GM18517 (cell line): ENCODE measurements around the gene CRYGD.
"Not testable (repeated sequence)": the region's sequence is repeated elsewhere in the genome, so short reads cannot be mapped to it uniquely, and the experiment has no call there.

Experiments
- ATAC-seq: cut with Tn5 transposase; IDR thresholded peaks from one replicate; pipeline ENCODE4 v1.9.1; 2021; ENCODE audit warnings: mild to moderate bottlenecking, moderate library complexity; ENCODE audit not compliant: unreplicated experiment

The CRYGD gene

GRCh38 chr2:208124013-208124715 lies at the start of gene CRYGD:
Gene CRYGD (minus strand): TSS chr2:208124524. CDS start chr2:208124473, 51 bp downstream.
- ATAC-seq = not testable (repeated sequence)

DNA sequence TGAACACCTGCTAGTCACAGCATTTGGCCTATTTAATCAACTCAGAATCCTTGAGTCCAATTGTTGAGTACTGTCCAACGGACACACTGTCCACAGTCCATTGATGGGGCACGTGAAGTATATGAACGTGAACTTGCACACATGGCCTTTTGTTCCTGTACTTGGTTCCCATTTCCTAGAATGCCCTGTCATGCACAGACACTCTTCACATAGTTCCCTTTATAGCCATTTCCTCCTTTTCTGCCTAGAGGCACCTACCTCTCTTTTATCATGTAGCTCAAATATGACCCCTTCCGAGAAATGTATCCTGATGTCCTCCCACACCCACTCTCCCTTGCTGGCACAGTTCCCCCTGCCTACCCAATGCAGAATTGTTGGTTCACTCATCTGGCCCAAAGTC lies 47.8 kb upstream of the CRYGD start:
- no peak for ATAC-seq

- no peak for ATAC-seq
Observed at GRCh38 chr2:208164951-208165755, 40.8 kb upstream of the CRYGD start.

DNA sequence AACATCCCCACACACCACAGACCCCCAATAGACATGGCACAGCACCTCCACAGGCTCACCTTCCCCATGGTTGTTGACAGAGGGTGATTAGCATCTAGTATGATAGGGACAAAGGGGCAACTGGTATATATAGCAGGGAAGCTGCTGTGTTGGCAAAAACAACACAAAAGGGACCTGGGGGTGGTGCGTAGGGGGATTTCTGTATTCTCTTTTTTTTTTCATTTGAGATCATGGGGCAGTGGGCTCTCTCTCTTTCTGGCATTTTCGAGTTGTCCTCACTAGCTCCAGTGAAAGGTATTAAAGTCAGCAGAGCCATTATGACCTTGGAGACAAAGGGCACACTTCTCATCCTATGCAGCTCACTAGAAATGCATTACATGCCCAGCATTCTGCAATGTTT lies 39.2 kb upstream of the CRYGD start, which contains the start of gene CRYGA:
Gene CRYGA (minus strand): TSS at position 101 of the 400 bp plus-strand sequence. CDS start 33 bp downstream, at position 68.
- no peak for ATAC-seq

- ATAC-seq = no peak
Observed at GRCh38 chr2:208156439-208156838, 32.1 kb upstream of the CRYGD start.

DNA sequence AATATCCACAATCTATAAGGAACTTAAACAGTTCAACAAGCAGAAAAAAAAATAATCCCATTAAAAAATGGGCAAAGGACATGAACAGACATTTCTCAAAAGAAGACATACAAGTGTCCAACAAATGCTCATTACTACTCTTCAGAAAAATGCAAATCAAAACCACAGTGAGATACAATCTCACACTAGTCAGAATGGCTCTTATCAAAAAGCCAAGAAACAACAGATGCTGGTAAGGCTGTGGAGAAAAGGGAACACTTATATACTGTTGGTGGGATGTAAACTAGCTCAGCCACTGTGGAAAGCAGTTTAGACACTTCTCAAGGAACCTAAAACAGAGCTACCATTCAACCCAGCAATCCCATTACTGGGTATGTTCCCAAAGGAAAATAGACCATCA lies 28.8 kb upstream of the CRYGD start:
- no peak for ATAC-seq

GRCh38 chr2:208150956-208151355 lies 26.6 kb upstream of the CRYGD start:
- ATAC-seq = no peak

- no peak for ATAC-seq
Observed at GRCh38 chr2:208150094-208150493, 25.8 kb upstream of the CRYGD start.

DNA sequence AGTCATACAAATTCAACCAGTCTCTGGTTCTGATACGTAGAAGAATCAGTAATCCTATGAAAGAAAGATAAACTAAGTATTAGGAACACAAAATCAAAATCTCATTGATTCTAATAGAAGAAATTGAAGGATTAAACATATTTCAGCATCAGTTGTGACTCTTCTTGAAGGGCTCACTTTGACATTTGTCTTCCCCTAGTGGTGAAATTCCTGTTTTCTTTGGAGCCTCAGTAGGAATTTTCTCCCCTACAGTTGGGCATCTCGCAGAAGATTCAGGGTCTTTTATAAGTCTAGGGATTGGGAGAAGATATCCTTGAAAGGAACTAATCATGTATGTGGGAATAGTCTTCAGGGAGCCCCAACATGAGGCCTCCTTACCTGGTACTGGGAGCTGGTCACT lies 24.5 kb upstream of the CRYGD start:
- ATAC-seq = no peak

- ATAC-seq = no peak
Observed at GRCh38 chr2:208147759-208148158, 23.4 kb upstream of the CRYGD start.

GRCh38 chr2:208147008-208147407 lies 22.7 kb upstream of the CRYGD start:
- no peak for ATAC-seq

GRCh38 chr2:208146006-208146405 lies 21.7 kb upstream of the CRYGD start, which contains the start of gene CRYGB:
Gene CRYGB (minus strand): TSS chr2:208146158. CDS start chr2:208146120, 38 bp downstream.
- no peak for ATAC-seq

DNA sequence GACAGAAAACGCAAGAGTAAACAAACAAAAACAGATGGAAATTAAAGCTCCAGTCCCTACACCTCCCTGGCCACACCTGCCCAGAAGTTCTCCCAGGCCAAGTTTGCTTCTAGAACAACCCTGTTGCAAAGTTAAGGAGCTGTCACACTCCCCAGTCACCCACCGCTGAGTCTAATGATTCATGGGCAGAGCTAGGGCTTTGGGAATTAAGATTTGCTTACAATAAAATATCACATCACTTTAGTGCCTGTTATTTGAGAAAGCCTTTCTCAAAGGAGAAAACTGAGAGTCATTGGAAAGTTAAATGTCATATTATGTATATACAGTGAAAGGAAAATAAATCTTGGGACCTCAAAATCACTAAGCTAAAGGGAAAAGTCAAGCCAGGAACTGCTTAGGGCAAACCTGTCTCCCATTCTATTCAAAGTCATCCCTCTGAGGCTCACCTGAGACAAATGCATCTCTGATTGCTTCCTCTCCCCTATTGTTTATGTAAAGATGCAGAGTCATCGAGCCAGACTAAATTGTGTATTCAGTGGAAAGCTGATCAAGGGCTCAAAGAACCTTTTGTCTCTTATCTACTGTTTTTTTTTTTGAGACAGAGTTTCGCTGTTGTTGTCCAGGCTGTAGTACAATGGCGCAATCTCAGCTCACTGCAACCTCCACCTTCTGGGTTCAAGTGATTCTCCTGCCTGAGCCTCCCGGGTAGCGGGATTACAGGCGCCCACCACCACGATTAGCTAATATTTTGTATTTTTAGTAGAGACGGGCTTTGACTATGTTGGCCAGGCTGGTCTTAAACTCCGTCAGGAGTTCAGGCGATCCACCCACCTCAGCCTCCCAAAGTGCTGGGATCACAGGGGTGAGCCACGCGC lies 18.8 kb upstream of the CRYGD start:
- no peak for ATAC-seq

- ATAC-seq = no peak
Observed at GRCh38 chr2:208142240-208142924, 18.1 kb upstream of the CRYGD start.

GRCh38 chr2:208139447-208139846 lies 15.1 kb upstream of the CRYGD start:
- ATAC-seq = no peak

DNA sequence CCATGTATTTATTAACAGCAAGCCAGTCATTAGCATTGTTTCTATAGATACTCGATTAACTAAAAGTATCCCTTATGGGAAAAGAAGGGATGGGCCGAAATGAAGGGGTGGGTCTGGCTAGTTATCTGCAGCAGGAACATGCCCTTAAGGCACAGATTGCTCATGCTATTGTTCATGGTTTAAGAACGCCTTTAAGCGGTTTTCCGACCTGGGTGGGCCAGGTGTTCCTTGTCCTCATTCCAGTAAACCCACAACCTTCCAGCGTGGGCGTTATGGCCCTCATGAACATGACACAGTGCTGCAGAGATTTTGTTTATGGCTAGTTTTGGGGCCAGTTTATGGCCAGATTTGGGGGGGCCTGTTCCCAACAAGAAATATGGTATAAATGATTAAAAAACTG lies 14.0 kb upstream of the CRYGD start:
- not testable (repeated sequence) for ATAC-seq

- ATAC-seq = no peak
Observed at GRCh38 chr2:208136716-208137094, 12.4 kb upstream of the CRYGD start.

DNA sequence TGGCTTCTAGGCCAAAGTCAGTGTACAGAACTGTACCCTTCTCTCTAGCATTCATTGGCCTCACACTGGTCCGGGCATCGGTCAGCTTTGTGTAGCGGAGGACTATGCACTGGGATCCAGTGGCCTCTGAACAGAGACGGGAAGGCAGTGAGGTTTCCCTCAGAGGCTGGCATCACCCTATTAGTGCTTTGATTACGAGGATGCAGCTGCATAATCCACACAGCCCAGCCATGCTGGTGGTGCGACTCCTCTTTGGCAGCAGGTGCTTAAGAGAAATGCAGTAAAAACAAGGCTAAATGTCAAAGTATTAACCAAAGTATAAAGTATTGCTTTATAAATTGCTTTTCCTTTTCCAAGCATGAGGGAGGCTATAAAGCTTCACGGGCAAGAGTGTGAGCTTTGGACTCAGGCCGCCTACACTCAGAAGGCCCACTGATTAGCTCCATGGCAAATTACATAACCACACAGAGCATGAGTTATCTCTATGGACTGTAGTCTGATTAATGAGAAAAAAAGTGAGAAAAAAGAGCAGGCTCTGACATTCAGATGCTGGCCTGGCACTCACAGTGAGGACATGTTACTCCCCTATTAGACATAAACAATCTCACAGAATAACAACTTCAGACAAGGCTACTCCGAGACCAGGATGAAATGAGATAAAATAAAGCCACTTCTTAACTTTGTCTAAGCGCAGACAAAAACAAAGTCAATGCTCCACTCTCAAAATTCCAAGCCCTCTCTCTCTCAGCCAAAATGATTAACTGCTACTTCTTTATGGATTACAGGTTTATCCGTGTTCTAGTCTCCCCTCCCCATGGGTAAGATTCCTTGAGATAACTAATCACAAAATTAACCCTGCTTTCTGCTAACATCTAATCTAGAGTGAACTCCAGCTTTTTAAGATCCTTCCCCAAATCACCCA lies 11.7 kb upstream of the CRYGD start:
- no peak for ATAC-seq

DNA sequence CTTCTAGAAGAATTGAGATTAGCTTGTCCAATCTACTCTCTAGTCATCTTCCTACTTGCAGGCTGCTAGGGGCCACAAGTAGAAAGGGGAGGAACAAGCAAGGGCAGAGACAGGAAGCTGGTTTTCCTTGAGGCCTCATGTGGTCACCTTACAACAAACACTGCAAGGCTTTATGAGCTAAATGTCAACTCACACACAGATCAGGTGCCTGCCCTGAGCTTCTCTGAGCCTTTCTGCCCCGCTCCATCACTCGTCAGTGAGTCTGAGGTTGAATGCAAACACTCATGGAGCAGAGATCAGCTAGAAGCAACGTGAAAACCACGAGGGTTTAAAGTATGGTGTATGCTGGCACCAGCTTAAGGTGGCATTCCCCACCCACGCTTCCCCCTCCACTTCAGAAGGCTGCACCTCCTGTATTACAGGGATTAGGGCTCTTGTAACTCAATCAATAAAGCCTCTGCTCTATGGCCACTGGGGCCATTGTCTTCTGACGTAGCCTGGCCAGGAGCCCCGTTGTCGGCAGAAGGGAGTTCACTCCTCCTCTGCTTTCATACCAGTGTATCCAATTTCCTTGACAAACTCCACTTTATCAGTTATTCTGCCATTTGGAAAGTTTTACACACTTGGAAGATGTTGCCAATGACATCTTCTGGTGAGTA lies 10.7 kb upstream of the CRYGD start:
- ATAC-seq = no peak
